Measurements from ENCODE around the gene POU3F1.

The POU3F1 gene

GRCh38 chr1:38029685-38030511 lies 16.7 kb downstream of the POU3F1 start:
- in situ Hi-C loops (cut with MboI; ENCODE audit: low sequenced_read_pairs, unreplicated experiment) = loop anchor here (10.0 to 25.0 kb wide), 2 partner anchors 555 to 782 kb away; no protein-coding TSS in a partner anchor
- TF ChIP-seq CTCF (IDR thresholded peaks at IDR 0.05; ENCODE audit: borderline replicate concordance, control extremely low read depth, extremely low read depth, insufficient read depth, missing control alignments) = no peak

GRCh38 chr1:38029081-38029681 lies 17.4 kb downstream of the POU3F1 start:
- no peak for DNase-seq (ENCODE audit: low spot score)
- in situ Hi-C loops (cut with MboI; ENCODE audit: low sequenced_read_pairs, unreplicated experiment) = loop anchor here (10.0 to 25.0 kb wide), 2 partner anchors 556 to 783 kb away; no protein-coding TSS in a partner anchor
- no peak for TF ChIP-seq CTCF (IDR thresholded peaks at IDR 0.05; ENCODE audit: borderline replicate concordance, control extremely low read depth, extremely low read depth, insufficient read depth, missing control alignments)

More at GRCh38 chr1:38029685-38030511, 16.7 kb downstream of the POU3F1 start:
- peak; percentile 80 for DNase-seq (ENCODE audit: low spot score)

- TF ChIP-seq CTCF (IDR thresholded peaks at IDR 0.05; ENCODE audit: borderline replicate concordance, control extremely low read depth, extremely low read depth, insufficient read depth, missing control alignments) = no peak
- peak; percentile 39 for DNase-seq (ENCODE audit: low spot score)
- in situ Hi-C loops (cut with MboI; ENCODE audit: low sequenced_read_pairs, unreplicated experiment) = loop anchor here (10.0 to 25.0 kb wide), 2 partner anchors 556 to 784 kb away; no protein-coding TSS in a partner anchor
Measured at GRCh38 chr1:38028671-38029070, 17.9 kb downstream of the POU3F1 start.

GRCh38 chr1:38028105-38028591 lies 18.4 kb downstream of the POU3F1 start:
- TF ChIP-seq CTCF (IDR thresholded peaks at IDR 0.05; ENCODE audit: borderline replicate concordance, control extremely low read depth, extremely low read depth, insufficient read depth, missing control alignments) = no peak
- in situ Hi-C loops (cut with MboI; ENCODE audit: low sequenced_read_pairs, unreplicated experiment) = loop anchor here (10.0 to 25.0 kb wide), 2 partner anchors 557 to 784 kb away; no protein-coding TSS in a partner anchor

GRCh38 chr1:38027201-38028104 lies 19.1 kb downstream of the POU3F1 start:
- in situ Hi-C loops (cut with MboI; ENCODE audit: low sequenced_read_pairs, unreplicated experiment) = loop anchor here (10.0 to 25.0 kb wide), 2 partner anchors 557 to 785 kb away; no protein-coding TSS in a partner anchor
- no peak for TF ChIP-seq CTCF (IDR thresholded peaks at IDR 0.05; ENCODE audit: borderline replicate concordance, control extremely low read depth, extremely low read depth, insufficient read depth, missing control alignments)
- DNase-seq (ENCODE audit: low spot score) = peak; percentile 29

More at GRCh38 chr1:38028105-38028591, 18.4 kb downstream of the POU3F1 start:
- peak; percentile 81 for DNase-seq (ENCODE audit: low spot score)

Data from GM13976 (cell line).